NCI-H460 (cell line): ENCODE results near the gene TICAM1. TPM values are rescaled to one million over a fixed set of nuclear protein-coding genes. Genes with fewer than 3 reads are reported as not detected.
"Not testable (repeated sequence)": the region's sequence is repeated elsewhere in the genome, so short reads cannot be mapped to it uniquely, and the experiment has no call there.

Experiments used
- DNase-seq: peaks from one replicate; pipeline ENCODE4 v3.0.0-alpha.2; 2016; ENCODE audit warnings: low read depth; ENCODE audit errors: extremely low read depth
- polyA plus RNA-seq: library from polyadenylated mRNA; depleted of rRNA; stranded (reverse); fragments of >200 nt; gene quantifications from 2 replicates; pipeline ENCODE4 v1.2.3, GENCODE V29; 2014; cell fraction: nucleus; rRNA removed
- total RNA-seq: library from RNA; depleted of rRNA; stranded (reverse); fragments of >200 nt; shearing (Covaris generic); gene quantifications from 2 replicates; pipeline ENCODE4 v1.2.3, GENCODE V29; 2014; rRNA removed

TICAM1 gene
- total RNA-seq = 3.0 and 4.4 TPM in 2 replicates
- polyA plus RNA-seq = 3.0 and 4.5 TPM in 2 replicates

DNA sequence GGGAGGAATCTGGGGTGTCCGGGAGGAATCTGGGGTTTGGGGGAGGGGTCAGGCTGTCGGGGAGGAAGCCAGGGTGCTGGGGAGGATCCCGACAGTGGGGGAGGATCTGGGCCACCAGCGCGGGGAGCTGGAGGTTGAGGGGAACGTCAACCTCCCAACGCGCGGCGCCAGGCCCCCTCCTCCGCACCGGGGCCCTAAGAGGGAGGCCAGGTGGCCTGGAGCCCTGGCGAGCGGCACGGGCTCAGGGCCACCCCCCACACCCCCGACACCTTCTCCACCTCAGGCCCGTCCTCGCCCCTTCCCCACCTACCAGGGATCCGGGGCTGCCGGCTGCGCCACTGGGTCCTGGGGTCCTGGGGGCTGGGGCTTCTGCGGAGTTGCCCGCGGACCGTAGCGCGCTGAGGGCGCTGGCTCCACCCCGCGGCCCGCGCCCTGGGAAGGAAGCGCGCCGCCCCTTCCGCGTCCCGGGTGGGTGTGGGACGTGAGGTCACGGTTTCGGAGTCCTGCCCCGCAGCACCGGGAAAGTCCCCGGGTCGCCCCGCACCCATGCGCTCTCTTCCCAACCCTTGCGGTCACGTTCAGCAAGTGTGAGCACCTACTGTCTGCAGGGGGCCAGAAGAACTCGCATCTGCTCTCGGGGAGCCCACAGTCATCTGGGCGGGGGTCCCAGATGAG is at the start of gene TICAM1:
Gene TICAM1 (minus strand): TSS at position 409 of the 675 bp plus-strand sequence. CDS start 13,335 bp downstream, outside the sequence.
- DNase-seq = peak; percentile 30

DNA sequence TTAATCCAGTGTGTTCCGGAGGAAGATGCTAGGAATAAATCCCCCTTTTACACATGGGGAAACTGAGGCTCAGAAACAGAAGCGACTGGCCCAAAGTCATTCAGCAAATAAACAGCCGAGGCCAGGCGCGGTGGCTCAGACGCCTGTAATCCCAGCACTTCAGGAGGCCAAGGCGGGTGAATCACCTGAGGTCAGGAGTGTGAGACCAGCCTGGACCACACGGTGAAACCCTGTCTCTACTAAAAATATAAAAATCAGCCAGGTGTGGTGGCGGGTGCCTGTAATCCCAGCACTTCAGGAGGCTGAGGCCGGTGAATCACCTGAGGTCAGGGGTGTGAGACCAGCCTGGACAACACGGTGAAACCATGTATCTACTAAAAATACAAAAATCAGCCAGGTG is 47.5 kb upstream of the TICAM1 start:
- DNase-seq = no peak

DNA sequence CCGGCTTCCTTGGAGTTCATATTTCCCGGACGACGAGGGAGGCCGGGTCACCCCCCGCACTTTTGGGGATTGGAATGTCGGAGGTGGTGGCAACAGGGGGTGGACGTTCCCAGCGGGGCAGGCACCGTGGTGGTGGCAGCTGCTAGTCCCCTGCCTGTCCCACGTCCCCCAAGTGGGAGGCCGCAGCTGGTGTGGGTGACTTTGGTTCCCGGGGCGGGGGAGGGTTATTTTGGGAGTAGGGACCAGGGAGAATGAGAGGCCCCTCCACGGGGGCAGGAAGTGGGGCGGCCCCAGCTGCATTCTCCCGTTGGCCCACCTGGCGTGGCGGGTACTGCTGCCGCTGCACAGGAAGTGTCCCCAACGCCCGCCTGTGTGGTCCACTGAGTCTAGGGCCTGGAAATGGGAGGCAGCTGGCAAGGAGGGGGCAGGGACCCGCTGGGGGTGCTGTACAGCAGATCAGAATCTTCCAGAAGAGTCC is 47.0 kb upstream of the TICAM1 start:
- DNase-seq = no peak

DNA sequence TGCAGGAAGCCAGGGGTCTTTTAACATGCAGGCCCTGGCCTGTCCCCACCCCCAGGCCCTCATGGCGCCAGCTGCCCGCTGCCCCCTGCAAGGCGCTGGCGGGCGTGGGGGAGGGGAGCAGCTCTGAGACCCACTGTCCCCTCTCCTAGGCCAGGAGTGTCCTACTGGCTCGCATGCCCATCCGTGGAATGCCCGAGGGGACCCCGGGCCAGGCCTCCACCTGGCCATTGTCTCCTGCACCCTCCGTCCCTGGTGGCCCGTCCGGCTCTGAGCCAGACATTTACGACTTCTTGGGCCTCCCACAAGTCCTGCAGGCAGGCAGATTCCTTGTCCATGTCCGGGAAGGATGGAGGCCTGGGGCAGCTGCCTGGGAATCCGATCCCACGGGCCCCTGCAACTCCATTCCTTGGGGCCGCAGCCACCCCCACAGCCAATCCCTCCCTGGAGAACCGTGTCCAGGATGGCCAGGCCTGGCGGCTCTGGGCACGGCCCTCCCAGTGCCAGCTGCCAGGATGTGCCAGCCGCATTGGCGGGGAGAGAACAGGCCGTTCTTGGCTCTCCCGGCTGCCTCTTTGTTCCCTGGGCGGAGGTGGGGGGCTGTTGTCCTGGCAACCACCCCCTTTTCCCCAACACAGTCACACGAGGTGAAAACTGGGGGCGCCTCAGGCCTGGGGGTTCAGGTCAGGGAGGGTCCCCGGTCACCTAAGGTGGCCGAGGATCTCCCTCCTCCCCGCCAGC is 46.4 kb upstream of the TICAM1 start:
- no peak for DNase-seq

DNA sequence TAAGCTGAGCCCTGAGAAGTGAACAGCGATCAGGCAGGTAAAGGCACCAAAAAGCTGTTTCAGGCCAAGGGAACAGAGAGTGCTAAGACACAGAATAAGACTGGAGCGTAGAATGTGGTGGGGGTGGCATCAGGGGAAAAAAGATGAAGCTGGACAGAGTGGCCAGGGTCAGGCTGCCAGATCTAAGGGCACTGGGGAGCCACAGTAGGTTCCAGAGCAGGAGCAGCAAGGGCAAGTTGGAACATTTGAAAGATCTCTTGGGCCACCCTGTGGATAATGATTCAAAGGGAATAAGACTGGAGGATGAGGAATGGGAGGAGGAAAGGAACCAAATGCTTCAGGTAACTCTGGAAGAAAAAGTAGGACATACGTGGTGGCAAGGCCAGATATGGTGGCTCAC is 42.4 kb upstream of the TICAM1 start:
- no peak for DNase-seq

DNA sequence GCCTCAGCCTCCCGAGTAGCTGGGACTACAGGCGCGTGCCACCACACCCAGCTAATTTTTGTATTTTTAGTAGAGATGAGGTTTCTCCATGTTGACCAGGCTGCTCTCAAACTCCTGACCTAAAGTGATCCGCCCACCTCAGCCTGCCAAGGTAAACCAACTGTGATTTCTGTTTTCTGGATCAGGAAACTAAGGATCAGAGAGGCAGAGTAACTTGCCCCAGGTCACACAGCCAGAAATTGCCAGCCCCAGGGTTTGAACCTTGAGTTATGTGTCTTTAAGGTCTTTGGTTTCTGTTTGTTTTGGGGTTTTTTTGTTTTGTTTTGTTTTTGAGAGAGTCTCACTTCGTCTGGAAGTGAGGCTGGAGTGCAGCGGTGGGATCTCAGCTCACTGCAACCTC is 40.2 kb upstream of the TICAM1 start:
- no peak for DNase-seq

DNA sequence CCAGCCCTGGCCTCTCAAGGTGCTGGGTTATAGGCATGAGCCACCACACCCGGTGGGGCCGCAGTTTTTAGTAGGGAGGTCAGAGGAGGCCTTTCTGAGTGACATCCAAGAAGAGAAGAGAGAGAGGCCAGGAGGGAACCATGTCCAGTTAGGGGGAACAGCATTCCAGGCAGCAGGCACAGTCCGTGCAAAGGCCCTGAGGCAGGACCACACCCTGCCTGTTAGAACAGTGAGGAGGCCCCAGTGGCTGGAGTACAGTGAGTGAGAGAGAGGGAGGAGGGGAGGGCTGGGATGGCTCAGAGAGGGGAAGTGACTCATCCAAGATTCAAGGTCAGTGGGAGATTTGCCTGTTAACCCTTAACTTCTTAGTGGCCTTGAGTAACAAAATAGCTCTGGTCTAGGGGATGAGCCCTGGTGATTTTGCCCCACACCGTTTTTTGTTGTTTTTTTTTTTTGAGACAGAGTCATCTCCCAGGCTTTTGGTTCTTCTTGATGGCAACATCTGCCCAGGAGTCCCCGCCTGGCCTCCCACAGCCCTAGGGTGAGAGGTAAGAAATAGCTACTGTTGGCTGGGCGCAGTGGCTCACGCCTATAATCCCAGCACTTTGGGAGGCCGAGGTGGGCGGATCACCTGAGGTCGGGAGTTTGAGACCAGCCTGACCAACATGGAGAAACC is 38.7 kb upstream of the TICAM1 start:
- DNase-seq = peak; percentile 83

DNA sequence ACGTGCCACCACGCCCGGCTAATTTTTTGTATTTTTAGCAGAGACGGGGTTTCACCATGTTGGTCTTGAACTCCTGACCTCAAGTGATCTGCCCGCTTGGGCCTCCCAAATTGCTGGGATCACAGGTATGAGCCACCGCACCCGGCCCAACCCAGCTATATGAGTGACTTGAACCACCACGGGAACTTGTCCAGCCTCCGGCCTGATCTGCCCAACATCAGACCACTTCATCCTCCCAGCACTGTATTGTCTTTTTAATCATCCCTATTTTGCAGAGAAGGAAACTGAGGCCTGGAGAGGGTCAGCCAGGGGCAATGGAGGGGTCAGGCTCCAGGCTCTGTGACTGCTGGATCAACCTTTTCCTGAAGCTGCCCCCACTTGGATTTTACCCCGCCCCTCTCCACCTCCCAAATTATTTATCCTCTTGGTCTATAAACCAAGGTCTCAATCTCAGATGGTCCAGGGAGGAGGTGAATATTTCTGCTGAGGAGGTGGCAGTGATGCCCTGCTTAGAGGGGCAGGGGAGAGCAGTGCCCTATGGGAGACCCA is 36.8 kb upstream of the TICAM1 start:
- no peak for DNase-seq

DNA sequence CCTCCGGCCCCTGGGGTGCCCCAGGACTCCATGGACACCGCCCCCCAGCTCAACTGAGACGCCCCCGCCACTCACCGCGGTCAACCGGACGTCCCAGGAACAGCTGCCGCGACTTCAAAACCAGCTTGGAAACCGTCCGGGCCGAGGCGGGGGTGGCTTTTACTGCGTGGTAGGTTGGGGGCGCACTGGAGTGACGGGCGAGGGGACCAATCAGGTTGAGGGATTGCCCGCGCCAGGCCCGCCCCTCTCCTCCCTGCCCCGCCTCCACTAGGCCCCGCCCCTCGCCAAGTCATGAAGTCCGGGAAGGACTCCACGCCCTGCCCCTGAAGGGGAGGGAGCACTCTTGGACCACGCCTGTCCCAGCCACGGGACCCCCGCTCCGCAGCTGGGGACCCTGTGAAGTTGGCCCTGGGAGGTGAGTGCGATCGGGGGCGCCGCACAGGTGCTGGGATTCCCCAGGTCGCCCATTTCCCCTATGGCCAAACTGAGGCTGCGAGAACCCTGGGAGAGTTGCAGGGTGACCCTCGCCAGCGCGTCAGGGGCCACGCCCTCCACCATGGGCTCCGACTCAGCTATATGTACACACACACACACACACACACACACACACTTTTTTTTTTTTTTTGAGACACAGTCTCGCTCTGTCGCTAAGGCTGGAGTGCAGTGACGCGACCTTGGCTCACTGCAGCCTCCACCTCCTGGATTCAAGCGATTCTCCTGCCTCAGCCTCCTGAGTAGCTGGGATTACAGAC is 36.2 kb upstream of the TICAM1 start, which contains the start of gene PLIN3:
Gene PLIN3 (minus strand): TSS at position 134 of the 752 bp plus-strand sequence. CDS start 6,273 bp downstream, outside the sequence.
- DNase-seq = peak; percentile 87

DNA sequence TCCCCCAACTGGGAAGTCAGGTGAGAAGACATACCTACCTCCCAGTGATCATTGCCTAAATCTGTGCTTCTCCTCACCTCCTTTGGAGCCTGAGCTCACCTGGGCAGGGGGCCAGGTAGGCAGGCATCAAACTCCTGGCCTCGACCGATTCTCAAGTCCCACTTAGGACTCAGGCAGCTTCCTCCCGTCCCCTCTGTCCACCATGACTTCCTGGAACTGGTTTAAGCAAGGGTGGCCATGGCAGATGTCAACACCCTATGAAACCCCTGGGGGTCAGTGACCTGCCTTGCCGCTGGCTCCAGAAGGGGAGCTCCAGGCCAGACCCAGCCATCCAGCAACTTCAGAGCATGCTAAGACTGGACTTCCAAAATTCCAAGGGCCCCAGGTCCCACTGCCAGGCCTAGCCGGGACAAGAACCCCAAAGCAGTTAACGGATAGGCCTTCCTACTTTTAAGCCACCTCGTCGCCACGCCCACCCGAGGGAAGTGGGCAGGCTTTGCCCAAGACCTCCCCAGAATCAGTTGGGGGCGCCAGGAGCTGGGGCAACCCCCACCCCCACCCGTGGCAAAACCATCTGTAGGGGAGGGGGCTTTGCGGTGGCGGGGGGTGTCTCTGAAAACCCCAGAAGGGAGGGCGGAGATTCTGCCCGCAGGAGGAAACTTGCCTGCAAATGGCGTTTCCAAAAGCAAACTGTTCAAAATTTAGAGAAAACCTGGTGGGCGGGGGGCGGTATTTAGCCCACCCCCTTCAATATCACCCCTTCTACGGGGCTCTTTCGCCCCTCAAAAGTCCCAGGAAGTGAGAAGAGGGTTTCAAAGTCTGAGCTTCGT is 35.3 kb upstream of the TICAM1 start:
- no peak for DNase-seq

DNA sequence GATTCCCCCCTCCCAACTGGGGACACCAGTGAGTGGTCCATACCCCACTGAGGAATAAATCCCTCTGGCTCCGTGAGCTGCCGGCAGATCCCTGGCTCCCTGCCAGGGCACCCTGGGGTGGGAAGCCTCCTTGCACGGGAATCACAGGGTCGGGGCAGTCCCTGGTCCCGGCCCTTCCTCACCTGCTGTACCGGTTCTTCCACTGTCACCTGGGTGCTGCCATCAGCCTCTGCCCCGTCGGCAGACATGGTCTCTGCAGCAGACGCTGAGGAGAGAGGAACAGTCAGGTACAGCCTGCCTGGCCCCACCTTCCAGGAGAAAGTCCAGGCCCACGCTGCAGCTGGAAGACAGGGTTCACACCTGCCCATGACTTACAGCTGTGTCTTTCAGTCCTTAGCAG is 29.6 kb upstream of the TICAM1 start:
- no peak for DNase-seq

DNA sequence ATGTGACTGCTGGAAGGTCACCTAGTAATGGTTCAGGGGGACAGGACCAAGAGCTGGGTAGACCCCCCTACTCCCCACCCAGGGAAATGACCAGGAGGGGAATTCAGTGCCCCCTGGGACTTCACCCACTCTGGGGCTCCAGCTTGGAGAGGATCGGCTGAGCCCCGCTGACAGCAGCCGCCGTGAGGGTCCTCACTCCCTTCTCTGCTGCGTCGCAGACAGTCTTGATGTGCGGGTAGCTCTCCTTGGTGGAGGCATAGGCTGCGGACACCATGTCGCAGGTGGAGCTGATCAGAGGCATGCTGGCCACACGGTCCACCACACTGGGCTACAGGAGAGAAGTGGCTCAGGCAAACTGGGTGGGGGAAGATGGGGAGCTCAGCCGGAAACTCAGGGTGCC is 28.2 kb upstream of the TICAM1 start:
- DNase-seq = no peak

DNA sequence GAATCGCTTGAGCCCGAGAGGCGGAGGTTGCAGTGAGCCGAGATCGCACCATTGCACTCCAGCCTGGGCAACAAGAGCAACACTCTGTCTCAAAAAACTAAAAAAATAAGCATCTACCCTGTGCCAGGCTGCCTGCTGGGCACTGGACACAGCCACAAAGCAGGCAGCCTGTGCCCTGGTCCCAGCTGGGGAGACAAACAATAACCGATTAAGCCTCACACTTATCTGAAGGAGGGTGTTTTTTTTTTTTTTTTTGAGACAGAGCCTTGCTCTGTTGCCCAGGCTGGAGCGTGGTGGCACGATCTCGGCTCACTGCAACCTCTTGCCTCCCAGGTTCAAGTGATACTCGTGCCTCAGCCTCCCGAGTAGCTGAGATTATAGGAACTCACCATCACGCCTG is 25.0 kb upstream of the TICAM1 start:
- DNase-seq = not testable (repeated sequence)

DNA sequence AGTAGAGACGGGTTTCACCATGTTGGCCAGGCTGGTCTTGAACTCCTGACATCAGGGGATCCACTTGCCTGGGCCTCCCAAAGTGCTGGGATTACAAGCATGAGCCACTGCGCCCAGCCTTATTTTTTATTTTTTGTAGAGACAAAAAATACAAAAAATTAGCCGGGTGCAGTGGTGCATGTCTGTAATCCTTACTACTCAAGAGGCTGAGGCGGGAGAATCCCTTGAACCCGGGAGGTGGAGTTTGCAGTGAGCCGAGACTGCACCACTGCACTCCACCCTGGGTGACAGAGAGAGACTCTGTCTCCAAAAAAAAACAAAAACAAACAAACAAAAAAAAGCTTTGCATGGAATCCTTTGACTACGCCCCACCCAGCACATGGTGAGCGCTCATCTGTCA is 22.0 kb upstream of the TICAM1 start:
- DNase-seq = not testable (repeated sequence)

DNA sequence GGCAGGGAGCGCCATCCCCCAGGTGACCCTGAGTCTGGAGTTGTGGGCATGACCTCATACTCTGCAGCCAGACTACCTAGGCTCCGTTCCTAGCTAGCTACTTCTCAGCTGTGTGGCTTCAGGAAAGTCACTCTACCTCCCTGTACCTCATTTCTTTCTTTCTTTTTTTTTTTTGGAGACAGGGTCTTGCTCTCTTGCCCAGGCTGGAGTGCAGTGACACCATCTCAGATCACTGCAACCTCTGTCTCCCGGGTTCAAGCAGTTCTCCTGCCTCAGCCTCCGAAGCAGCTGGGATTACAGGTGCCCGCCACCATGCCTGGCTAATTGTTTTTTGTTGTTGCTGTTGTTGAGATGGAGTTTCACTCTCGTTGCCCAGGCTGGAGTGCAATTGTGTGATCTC is 21.0 kb upstream of the TICAM1 start:
- DNase-seq = no peak

DNA sequence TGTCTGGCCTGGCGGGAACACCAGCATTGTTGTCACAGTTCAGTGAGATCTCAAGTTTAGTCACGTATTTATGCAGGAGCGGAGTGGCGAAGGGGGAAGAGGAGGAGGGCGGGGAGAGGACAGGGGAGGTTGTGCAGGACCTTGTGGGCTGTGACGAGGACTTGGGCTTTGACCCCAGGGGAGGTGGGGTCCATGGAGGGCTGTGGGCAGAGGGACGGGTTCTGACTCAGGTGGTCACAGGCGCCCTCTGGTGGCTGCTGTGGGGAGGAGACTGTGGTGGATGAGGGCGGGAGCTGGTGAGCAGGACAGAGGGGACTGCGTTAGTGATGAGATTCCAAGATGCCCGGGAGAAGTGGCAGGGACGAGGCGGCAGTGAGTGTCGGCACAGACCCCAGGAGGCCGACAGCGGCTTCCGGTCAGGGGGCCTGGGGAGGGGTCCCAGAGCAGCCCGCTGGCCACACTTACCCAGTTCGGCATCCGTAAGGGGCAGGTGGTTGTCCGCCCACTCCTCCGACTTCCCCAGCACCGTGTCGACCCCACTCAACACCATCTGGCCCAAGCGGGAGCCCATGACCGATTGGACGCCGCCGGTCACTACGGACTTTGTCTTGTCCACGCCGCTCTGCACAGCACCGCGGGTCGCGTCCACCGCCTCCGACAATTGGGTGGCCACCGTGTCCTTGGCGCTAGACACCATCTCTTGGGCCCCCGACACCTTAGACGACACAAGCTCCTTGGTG is 20.2 kb upstream of the TICAM1 start:
- DNase-seq = no peak

DNA sequence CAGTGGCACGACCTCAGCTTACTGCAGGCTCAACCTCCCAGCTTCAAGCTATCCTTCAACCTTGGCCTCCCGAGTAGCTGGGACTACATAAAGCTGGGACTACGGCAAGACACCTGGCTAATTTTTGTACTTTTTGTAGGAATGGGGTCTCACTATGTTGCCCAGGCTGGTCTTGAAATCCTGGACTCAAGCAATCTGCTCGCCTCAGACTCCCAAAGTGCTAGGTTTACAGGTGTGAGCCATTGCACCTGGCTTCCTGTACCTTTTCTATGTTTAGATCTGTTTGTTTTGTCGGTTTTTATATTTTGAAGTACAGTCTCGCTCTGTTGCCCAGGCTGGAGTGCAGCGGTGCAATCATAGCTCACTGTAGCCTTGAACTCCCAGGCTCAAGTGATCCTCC is 17.5 kb upstream of the TICAM1 start:
- DNase-seq = no peak

DNA sequence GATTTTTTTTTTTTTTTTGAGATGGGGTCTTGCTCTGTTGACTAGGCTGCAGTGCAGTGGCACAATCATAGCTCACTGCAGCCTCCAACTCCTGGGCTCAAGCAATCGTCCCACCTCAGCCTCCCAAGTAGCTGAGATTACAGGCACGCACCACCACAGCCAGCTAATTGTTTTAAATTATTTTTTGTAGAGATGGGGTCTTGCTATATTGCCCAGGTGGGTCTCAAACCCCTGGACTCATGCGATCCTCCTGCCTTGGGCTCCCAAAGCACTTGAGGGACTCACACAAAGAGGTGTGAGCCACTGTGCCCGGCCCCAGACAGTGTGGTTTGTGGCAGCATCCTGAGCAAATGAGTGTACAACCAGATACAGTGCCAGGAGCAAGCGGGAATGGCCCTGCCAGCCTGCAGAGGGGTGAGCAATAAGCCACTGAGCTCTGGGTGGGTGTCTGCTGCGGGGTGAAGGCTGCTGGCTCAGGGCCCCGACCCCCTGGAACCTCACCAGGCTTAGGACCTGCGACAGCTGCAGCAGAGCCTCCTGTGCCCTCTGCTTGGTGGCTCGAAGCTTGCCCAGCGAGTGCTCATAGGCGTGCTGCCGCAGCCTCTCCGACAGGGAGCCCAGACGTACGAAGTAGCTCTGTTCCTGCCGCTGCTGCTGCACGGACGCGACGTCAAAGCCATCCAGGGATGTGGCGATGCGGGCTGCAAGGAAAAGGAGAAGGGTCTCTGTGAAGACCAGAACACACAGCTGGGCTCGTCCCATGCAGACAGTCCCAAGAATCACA is 15.9 kb upstream of the TICAM1 start:
- DNase-seq = no peak
